C4-2B (cell line): ENCODE data around the gene CDC20B.

Source experiments
- H3K27ac ChIP-seq: fragments of 450-650 bp; 2 replicates; pipeline ENCODE4 v1.5.1; 2017
- CTCF ChIP-seq: fragments of 450-650 bp; conservative IDR thresholded peaks from 2 replicates; pipeline ENCODE4 v1.5.1; 2017; ENCODE audit warnings: mild to moderate bottlenecking
- ZFX ChIP-seq: fragments of 450-650 bp; IDR thresholded peaks from 2 replicates; pipeline ENCODE4 v1.6.1; 2017

The CDC20B gene

DNA sequence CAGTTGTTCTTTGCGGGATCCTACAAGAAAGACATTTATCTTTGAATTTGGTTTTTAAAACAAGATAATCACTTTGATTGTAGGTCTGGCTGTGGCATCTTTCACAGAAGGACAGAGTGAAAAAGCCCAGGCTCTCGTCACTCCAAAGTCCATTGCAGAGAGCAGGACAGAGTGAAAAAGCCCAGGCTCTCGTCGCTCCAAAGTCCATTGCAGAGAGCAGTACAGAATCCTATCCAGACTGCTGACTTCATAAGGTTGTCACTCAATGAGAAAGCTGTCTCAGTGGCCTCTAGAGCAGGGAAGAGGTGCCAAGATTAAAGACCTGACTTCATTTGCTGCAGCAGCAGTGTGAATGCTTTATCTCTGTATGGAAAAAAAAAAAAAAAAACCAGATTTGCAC lies 29.4 kb downstream of the CDC20B start:
- TF ChIP-seq ZFX (no peak), CTCF (no peak)
- H3K27ac ChIP-seq, result no peak overlapping the region

DNA sequence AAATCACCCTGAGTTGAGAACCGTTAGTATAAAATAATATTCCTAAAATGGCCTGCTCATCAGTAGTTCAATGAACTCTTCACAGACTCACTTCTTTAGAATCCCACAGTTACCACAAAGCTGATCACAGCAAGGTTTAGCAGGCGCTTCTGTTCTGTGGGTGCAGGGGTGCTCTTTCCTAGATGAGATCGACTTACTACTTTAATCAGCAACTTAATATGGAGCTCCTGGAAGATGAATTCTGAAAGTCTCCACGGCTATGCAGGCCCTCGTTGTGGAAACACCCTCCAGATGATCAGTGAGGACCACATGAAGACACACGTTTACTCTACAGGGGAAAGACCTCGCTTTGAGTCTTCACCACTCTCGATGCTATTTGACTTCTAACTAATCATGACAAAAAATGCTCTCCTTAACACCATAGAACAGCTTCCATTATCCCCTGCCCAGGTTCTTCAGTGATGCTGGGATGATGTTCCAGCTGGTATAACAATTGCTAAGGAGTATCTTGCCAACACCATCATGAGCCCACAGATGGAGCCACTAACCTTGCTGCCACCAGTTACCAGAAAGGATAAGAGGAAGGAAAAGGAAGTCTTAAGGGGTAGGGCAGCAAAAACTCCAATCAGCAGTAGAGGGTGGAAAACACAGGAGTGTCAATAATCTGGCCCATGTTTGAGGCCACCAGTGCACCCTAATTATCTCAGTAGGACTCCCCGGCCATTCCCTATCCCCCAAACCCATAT lies 30.9 kb downstream of the CDC20B start:
- no peak for TF ChIP-seq CTCF
- TF ChIP-seq ZFX, result no peak
- H3K27ac ChIP-seq, result no peak overlapping the region

GRCh38 chr5:55140908-55141665 lies 31.9 kb downstream of the CDC20B start:
- no peak overlapping the region for H3K27ac ChIP-seq
- TF ChIP-seq ZFX (no peak), CTCF (no peak)

DNA sequence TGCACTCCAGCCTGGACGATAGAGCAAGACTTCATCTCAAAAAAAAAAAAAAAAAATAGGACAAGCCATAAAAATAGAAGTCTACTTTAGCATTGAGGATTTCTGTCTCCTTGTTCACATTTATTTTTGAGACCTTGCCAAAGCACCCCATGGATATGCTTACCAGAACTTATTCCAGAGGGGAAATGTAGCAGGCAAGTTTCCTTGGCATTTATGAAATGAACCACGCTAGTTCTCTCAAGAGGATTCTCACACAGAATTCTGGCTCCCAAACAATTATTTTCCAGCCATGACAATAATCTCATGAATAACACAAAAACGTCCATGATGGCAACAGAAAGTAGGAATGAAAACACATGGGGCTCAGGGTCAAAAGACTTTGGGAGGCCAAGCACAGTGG lies 36.5 kb downstream of the CDC20B start:
- TF ChIP-seq ZFX, result no peak
- no peak for TF ChIP-seq CTCF
- H3K27ac ChIP-seq, result no peak overlapping the region

- H3K27ac ChIP-seq, result no peak overlapping the region
- no peak for TF ChIP-seq CTCF
- no peak for TF ChIP-seq ZFX
These were observed 38.8 kb downstream of the CDC20B start for GRCh38 chr5:55134053-55134722.

DNA sequence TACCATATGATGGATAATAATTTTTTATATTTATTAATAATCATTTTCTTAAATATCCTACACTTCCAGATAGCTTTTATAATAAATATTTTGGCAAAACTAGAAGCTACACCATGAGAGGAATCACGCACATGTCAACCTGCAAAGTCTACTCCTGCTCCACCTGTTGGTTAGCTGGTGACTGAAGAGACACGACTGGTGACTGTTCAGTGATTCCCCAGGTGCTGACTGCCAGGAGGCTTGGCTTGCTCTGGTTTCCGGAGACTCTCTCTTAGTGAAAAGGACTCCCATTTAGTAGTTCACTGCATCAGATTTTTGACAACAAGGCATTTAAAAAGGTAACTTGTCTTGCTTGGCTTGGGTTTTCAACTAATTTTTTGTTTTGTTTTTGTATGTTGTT lies 49.6 kb downstream of the CDC20B start:
- no peak overlapping the region for H3K27ac ChIP-seq
- TF ChIP-seq ZFX (no peak), CTCF (peak; percentile 10; the same call in 1 of the 2 replicates)

GRCh38 chr5:55114061-55114460 lies 58.9 kb downstream of the CDC20B start:
- no peak for TF ChIP-seq CTCF
- no peak overlapping the region for H3K27ac ChIP-seq
